GM21367 (cell line): ENCODE data around the gene TRIM37.
"Not testable (repeated sequence)": the region's sequence is repeated elsewhere in the genome, so short reads cannot be mapped to it uniquely, and the experiment has no call there.

Experiments
- ATAC-seq: cut with Tn5 transposase; IDR thresholded peaks from one replicate; pipeline ENCODE4 v1.9.1; 2021; ENCODE audit not compliant: unreplicated experiment

The TRIM37 gene

DNA sequence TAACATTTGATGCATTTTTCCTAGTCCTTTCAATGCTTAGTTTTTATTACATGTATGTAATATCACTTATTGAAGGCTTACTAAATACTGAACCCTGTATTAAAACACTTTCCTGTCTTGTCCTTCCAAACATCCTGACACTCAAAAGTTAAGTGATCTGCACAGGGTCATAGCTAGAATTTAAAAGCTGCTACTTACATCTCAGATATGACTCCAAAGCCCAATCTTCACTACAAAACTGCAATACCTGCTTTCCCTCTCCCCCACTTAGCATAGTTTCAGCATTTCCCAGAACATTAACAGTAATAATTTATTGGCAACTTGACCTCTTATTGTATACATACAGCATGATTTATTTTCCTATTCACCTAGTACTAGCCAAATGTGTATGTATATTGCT is 4.3 kb upstream of the TRIM37 start:
- no peak for ATAC-seq

DNA sequence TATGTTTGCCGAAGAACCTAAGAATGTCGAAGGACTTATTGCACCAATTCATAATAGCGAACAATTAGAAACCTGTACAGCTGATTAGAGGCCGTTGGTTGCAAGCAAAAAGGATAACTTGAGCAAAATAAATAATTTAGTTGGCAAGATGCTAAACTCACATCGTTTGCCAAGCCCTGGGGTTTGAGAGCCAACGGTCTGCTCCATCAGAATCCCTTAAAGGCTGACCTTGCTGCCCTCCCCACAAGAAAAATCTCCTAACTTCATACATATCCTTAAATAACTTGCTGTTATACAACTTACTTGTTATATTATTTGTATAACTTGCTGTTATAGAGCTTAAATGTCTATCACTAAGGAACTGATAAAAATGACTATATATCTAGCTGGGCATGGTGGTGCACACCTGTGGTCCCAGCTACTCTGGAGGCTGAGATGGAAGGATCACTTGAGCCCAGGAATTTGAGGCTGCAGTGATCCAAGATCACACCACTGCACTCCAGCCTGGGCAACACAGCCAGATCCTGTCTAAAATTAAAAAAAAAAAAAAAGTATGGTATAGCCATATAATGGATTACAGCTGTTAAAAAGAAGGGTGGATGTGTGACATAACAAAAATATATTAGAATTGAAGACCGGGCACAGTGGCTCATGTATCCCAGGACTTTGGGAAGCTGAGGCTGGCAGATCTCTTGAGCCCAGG is 1.9 kb upstream of the TRIM37 start:
- no peak for ATAC-seq

DNA sequence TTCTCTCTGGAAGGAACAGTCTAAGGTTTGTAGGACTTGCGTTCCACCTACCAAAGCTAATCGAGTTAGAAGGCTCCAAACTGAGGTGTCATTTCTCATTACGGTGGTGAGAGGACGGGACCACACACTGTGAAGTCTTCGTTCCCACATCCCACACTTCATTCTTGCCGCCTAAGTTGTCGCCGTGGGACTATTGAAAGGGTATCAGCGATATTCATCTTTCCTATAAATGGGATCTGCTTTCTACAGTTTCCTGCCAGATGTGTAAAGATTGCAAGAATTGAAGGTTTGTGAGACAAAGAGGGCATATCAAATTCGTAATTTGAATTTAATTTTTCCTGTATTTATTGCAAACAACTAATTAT is 608 bp upstream of the TRIM37 start:
- no peak for ATAC-seq

DNA sequence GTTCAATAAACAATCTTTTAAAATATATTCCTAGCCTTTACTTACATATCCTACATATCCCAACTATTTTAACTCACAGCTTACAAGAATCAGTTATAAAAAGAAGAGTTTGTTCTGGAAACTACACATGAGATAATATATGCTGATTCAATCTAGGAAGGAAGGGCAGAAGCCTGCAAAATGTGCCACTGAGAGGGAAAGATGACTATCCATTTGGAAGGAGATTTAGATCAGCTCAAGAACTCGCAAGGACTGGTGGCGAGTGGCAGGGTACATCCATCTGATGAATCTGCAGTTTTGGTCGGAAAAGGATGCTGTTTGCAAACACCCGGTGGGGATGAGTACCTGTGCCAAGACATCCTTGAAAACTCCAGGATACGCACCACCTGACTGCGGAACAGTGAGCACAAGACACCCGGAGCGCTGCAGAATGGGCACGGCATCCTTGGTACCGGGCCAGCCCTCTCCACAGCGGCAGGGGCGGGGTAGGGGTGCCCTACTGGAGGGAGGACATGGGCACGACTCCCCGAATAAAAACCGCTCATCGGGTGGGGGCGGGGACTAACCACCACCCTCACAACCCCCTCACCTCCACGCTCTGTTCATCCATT is 723 bp downstream of the TRIM37 start:
- ATAC-seq: peak; percentile 16

DNA sequence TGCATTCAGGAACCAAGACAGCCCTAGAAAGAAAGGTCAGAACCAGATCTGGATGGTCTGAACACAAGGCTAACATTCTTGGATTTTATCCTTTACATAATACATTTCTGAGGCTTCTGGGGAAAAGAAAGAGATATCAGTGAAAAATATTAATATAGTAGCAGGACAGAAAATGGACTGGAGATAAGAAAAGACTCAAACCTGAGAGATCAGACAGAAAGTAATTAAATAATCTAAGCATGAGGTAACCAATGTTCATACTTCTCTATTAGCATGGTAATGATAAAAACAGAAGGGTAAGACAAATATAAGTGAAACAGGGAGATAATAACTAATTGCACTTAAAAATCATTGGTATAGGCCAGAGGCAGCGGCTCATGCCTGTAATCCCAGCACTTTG is 5.5 kb downstream of the TRIM37 start:
- ATAC-seq: no peak

DNA sequence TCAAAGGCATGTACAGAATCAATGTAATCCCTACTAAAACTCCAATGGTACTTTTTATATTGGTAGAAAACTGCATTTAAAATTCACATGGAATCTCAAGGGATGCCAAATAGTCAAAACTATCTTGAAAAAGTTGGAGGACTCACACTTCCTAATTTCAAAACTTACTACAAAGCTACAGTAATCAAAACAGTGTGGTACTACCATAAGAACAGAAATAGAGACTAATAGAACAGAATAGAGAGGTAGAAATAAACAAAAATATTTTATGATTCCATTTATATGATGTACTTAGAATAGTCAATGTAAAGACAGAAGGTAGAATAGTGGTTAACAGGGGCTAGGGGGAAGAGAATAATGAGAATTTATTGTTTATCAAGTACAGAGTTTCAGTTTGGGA is 8.8 kb downstream of the TRIM37 start:
- ATAC-seq: no peak

DNA sequence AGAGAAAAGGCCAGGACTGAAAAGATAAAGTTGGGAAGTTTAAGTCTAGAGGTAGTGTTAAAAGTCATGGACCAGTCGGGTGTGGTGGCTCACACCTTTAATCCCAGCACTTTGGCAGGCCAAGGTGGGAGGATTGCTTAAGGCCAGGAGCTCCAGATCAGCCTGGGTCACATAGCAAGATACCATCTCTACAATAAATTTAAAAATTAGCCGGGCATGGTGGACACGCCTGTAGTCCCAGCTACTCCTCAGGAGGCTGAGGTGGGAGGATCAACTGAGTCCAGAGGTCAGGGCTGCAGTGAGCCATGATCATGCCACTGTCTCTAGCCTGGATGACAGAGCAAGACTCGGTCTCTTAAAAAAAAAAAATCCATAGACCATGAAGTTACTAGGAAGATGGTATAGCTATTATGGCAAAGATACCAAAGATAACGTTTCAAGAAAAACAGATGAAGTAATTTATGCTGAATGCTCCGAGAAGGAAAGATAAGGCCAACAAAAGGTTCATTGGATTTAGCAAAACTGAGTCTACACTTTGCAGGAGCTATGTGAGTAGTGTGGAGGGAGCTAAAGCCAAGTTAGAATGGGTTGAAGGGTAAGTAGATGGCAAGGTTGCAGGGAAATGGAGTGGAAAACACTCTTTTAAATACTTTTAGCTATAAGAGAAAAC is 11.7 kb downstream of the TRIM37 start:
- no peak for ATAC-seq

DNA sequence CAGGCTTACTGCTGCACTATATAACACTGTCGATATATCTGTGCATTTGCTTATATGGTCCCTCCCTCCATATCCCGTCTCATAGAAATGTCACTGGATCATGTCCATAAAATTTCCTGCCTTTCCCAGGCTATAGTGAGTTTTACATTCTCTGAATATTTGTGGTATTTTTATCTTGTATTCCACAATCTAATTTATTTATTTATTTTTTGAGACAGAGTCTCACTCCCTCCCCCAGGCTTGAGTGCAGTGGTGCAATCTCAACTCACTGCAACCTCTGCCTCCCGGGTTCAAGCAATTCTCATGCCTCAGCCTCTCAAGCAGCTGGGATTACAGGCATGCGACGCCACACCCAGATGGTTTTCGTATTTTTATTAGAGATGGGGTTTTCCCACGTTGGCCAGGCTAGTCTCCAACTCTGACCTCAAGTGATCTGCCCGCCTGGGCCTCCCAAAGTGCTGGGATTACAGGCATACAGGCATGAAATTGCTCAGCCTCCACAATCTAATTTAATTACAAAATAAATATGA is 12.9 kb downstream of the TRIM37 start:
- no peak for ATAC-seq

DNA sequence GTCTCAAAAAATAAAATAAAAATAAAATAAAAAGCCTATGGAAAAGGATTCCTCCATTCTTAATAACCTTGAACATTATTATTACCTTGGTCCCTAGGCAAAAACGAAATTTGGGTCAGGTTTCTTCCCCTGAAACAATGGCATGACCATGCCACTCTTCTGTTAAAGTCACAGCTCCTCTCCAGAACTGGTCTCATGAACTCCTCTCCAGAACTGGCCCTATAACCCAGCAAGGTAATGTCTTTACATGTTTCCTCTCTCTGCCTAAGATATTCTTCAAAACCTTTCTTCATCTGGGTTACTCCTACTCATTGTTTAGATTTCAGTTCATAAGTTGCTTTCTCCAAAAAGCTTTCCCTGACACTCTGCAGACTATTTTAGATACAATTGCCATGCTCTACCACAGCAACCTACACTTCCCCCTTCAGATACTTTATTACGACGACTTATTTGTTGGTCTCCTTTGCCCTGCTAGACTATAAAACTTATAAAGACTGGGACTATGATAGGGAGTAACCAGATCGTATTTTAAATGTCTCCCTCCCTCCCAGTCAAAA is 13.5 kb downstream of the TRIM37 start:
- no peak for ATAC-seq

DNA sequence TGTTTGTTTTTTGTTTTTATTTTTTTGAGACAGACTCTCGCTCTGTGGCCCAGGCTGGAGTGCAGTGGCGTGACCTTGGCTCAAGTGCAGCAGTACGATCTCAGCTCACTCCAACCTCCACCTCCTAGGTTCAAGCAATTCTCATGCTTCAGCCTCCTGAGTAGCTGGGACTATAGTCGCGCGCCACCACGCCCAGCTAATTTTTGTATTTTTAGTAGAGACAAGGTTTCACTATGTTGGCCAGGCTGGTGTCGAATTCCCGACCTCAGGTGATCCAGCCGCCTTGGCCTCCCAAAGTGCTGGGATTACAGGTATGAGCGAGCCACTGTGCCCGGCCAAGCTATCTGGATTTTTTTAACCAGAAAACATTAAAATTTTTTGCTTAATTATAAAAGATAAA is 16.1 kb downstream of the TRIM37 start:
- ATAC-seq: not testable (repeated sequence)

DNA sequence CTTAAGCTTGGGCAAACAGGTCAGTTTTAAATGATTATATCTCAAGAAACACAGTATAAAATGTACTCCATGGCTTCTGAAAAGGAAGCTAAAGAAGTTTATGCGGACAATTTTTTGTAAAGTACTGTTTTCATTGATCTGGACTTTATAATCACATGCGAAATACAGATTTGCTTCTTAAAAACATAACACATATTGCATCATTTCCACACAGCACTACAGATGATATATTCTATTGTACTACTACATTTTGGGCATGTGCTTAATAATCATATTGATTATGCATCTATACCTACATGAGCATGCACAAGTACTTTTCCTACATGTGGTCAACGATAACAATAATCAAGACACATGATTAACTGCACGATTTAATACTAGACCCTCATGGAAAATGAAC is 22.5 kb downstream of the TRIM37 start:
- no peak for ATAC-seq

DNA sequence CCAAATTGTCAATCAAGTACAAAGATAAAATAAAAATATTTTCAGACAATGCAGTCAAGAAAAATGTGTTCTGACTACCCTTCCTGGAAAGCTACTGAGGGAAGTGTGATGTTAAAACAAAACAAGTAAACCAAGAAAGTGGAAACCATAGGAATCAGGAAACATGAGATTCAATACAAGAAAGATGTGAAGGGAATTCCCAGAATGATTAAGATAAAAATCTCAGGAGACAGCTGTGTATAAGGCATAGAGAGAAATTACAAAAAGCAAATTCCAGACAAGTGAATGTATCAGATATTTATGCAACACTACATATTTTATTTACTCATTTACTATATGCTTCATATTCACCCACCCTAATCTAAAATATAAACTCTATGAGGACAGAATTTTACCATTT is 32.2 kb downstream of the TRIM37 start:
- no peak for ATAC-seq

DNA sequence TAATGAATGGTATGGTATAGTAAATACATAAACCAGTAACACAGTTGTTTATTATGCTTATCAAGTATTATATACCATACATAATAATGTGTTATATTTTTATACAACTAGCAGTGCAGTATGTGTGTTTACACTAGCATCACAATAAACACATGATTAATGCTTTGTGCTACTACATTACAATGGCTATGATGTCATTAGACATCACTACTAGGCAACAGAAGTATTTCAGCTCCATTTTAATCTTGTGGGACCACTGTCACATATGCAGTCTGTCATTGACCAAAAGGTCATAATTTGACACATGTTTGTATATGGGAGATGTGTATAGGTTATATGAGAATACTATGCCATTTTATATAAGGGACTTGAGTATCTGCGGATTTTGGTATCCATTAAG is 32.7 kb downstream of the TRIM37 start:
- ATAC-seq: no peak

DNA sequence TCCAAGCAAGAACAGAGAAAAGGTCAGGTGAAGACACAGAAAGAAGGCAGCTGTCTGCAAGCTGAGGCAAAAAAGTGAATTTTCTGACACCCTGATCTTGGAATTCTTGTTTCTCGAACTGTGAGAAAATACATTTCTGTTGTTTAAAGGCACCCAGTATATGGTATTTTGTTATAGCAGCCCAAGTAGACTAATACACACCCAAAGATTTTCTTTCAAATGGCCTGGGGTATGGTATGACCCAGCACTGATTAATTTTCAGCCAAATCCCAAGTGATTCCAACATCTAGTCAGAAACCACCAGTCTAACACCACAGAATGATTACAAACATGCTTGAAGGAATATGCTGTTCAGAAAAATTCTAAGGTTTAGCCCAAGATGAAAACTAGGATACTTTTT is 36.8 kb downstream of the TRIM37 start:
- no peak for ATAC-seq

DNA sequence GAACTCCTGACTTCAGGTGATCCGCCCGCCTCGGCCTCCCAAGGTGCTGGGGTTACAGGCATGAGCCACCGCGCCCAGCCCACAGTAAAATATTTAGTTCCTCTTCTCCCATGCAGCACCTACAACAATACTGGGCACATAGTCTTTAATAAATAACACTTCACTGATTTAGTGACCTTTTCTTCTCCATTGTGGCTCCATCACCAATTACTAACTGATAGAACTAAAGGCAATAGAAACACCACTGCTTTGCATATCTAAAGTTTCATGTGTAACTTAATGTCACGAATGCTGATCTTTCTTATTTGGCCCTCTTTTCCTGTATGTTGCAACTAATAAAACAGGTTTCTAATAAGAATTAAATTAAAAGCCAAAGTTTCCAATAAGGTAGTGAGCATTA is 38.9 kb downstream of the TRIM37 start:
- ATAC-seq: no peak

DNA sequence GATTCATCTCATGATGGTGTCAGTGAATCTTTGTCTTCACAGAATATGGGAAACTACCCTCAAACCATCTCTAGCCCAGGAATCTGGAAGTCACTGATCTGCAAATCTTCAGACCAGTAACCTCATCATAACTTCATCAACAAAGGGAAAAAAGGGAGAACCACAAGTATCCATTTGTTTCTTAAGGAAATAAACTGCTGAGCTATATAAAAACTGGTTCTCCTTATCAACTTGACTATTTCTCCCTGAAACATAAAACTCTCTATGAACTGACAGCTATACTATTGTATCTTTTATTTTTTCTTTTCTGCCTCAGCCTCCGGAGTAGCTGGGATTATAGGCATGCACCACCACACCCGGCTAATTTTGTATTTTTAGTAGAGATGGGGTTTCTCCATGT is 39.3 kb downstream of the TRIM37 start:
- no peak for ATAC-seq

DNA sequence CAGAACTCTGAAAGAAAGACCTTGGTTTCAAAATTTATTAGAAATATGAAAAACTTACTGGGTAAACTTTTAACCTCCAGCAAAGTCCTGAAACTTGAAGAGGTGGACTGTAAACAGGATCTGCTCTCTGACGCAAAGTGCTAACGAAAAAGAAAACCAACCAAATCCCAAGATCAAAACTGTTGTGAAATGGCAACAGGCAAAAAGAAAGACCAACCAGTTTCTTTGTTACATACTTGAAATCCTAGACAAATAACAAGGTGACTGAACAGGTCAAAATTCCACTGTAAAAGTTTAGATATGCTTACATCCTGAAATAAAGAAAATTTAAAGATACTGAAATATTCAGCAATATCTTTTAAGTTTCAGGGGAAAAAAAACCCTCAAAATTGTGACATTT is 44.2 kb downstream of the TRIM37 start:
- ATAC-seq: no peak

DNA sequence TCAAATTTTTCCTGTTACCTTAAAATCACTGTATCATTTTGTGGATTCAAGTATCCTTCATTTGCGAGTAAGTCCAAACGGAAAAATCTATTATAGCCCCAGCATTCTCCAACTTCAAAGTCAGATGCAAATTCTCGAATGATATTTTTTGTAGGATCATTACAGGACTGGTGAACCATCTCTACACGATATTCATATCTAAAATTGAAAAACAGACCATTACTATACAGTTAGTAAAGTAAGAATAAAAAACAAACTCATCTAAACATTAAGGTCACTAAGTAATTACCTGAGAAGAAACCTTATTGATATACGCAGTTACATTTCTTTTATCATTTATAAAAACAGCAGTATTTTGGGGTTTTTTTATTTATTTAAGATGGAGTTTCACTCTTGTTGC is 49.8 kb downstream of the TRIM37 start:
- no peak for ATAC-seq

DNA sequence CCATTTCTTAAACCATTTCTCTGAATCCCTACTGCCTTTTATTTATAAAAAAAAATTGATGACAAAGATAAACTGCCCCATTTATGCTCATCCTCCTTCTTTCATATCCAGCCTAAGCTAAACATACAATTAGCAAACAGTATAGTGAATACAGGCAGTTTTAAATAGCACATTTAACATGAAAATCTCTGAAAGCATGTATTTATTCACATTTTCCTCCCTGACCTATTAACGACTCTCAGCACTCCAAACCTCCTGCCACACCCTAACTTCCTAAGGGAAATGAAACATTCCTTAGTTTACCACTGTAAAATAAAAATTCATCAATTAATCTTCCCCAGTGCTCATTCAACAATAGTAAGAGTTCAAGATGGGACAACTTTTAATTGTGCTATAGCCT is 56.9 kb downstream of the TRIM37 start:
- ATAC-seq: no peak

DNA sequence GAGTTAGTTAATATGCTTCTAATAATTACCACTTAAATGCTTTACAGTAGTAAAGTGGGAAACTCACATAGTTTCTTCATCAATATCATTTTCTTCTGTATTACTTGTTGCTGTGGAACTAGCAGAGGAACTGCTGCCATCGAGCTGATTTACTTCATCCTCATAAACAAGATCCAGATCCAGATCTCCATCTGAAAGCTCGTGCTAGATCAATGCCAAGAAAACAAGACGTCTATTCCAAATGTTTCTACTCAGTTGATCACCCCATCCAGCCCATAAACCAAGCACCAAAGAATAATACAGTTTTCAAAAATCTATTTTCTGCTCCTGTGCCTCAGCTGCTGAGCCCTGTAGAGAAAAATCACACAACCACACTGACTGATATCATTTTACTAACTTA is 59.1 kb downstream of the TRIM37 start:
- ATAC-seq: no peak

DNA sequence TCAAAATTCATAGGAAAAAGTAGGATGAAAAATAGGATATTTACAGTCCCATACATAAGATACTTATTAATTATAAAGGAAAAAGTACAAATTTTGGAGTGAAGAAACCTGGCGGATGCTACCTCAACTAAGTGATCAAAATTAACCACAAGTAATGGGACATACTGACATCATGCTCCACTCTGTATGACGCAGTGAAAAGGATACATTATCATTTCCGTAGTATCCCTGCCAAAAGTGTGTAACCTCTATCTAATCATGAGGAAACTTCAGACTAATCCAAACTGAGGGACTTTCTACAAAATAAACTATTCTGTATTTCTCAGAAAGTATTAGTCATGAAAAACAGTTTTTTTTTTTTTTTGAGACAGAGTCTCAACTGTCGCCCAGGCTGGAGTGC is 60.5 kb downstream of the TRIM37 start:
- ATAC-seq: no peak

DNA sequence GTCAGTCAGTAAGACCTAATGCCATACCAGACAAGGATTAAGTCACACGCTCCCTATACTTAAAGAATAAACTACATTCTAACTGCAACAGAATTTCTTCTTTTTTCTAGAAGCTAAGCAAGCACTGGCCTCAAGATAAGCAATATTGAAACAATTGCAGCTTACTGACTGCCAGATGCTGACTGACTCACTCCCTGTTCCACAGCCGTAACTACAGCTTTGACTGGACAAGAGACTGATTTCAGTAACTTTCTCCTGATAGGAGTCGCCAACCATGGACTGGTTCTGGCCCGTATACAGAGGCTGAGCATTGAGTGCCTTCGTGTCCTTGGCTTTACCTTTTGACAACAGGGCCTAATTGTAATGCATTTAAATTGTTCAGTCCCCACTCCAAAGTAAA is 67.9 kb downstream of the TRIM37 start:
- ATAC-seq: no peak
